Measurements from ENCODE around the gene INPP5A.

Gene INPP5A

DNA sequence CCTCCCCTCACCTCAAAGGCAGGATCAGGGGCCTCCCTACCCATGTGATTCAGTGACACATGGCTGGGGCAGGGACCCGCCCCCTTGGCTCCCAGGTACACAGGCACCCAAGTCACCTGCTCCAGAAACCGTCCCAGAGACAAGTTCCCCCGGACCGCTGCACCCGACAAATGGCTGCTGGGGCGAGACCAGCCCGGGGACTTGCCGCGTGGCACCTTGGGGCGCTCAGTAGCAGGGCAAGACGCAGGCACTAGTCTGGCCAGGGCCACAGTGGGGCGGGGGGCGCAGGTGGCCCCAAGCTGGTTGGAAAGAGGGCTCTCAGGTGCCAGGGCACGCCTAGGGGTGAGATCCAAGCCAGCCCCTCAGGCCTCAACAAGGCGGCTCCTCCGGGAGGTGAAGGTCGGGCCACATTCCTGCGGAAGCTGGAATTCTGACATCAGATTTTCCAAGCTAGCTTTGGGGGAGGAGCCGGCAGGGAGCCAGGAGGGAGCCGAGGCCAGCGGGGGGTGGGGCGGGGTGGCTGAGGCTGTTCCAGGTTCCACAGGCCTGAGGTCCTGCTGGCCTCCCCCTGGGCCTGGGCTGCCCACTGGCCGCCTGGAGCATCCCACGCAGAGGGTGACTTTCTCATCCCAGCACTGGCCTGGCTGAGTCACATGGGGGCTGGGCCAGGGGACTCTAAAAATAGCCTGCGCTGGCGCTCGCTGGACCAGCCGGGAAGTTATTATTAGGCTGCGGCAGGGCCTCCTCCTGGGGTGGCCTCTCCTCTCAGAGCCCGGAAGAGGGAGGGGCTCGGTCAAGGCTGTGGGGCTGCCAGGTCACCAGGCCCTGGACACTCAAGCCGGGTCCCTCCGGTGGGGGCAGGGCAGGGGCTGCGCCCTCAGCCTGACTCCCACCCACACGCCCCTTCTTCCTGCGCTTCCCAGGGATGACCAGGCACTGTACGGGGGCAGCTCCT is 20.5 kb upstream of the INPP5A start:
- Histone ChIP-seq H3K27ac (peak overlapping the region in 9 of 21 experiments; percentile 11 to 62 (median 30)), H3K4me3 (no peak overlapping the region)

GRCh38 chr10:132517951-132518521 is 19.6 kb upstream of the INPP5A start:
- no peak overlapping the region for H3K4me3 ChIP-seq
- H3K27ac ChIP-seq, result peak overlapping the region in 4 of 21 experiments; percentile 10 to 46 (median 27)

DNA sequence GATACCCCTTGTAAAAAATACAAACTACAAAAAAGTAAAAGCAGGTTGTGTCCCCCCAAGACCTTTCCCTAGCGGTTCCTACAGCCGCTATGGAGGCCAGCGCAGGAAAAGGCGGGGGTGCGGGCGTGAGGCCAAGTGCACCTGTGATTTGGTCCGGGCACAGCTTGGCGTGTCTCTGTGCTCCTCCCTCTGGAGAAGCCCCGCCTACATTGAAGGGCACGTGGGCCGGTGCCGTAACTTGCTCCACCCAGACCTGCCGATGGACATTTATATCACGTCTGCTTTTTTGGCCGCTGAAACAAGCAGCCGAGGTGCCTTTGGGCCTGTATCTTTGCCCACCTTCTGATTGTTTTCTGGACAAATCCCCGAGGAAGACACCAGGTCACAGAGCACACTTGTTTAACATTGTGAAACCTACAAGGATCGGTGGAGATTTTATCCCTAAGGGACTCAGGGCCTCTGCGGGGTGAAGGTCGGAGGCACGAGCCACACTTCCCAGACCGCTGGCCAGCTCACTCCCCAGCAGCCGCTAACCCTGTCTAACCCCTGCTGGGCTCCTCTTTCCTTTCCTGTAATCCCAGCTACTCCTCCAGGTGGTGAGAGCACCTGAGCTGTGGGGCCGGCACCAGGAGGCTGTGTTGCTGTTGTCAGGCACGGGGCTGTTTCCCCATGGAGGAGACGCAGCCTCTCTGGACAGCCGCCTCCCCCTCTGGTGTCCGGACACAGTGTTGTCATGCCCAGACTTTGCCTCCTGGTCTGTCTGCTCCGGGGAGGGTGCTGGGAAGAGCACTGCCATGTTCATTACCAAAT is 18.8 kb upstream of the INPP5A start:
- no peak overlapping the region for H3K4me3 ChIP-seq
- H3K27ac ChIP-seq, result peak overlapping the region in 1 of 21 experiments; percentile 17

DNA sequence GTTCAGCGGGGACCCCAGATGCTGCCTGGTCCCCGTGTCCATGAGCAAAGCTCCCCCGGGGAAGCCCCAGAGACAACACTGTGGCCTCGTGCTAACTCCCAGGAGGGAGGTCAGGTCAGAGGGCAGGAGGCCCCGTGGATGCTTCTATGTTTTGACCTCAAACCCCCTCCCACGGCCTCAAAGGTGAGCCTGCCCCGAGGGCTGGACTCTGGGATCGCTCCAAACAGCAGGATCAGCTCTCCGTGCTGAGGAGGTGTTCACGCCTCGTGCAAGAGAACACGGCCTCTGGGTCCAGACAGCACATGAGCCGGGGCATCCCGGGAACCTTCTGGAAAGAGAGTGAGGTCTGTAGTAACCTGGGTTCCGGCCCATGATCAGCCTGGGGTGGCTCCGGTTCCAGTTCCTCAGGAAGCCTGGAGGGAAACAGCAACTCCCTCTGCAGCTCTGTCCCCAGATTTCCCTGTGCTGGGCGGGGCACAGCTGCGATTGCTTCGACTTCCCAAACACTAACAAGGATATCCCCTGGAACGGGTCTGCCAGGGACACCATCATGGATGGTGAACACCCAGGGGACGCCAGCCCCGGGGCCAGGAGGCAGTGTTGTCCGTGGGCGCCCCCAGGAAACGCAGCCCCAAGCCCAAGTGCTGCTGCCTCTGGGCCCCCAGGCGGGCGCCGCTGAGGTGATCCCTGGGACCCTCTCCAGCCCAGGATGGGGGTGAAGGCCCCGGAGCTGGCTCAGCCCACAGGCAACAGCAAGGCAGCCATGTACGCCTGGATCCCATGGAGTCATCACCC is 18.0 kb upstream of the INPP5A start:
- H3K4me3 ChIP-seq, result no peak overlapping the region

DNA sequence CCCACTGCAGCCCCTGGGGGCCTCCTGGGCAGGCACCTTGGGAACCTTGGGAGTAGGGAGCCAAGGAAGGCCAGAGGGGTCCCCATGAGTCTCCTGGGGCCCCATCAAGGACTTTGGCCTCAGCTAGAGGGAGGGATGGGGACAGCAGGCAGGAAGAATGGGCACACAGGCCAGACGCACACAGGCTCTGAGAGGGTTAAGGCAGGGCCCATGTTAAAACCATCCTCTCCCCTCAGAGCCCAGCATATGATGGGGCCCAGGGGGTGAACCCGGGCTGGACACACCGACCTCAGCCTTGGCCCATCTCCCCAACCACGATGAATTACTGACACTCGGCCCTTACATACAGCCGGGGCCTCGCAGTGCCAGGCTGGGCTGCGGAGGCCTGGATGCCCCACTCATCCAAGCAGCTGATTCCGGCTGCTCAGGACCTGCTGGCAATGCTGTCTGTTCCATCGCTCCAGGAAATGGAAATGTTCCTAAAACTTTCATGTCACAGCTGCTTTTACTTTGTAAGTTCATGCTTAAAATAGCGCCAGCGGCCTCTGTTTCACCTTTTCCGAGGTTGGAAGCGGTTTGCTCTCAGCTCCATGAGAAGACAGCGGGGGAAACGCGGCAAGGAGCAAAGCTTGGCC is 17.3 kb upstream of the INPP5A start:
- no peak overlapping the region for H3K4me3 ChIP-seq
- H3K27ac ChIP-seq, result peak overlapping the region in 4 of 21 experiments; percentile 7 to 39 (median 18)

More for the DNA sequence above, 18.0 kb upstream of the INPP5A start:
- H3K27ac ChIP-seq, result peak overlapping the region in 5 of 21 experiments; percentile 6 to 39 (median 14)

GRCh38 chr10:132521041-132521465 is 16.5 kb upstream of the INPP5A start:
- Histone ChIP-seq H3K27ac (no peak overlapping the region), H3K4me3 (no peak overlapping the region)

DNA sequence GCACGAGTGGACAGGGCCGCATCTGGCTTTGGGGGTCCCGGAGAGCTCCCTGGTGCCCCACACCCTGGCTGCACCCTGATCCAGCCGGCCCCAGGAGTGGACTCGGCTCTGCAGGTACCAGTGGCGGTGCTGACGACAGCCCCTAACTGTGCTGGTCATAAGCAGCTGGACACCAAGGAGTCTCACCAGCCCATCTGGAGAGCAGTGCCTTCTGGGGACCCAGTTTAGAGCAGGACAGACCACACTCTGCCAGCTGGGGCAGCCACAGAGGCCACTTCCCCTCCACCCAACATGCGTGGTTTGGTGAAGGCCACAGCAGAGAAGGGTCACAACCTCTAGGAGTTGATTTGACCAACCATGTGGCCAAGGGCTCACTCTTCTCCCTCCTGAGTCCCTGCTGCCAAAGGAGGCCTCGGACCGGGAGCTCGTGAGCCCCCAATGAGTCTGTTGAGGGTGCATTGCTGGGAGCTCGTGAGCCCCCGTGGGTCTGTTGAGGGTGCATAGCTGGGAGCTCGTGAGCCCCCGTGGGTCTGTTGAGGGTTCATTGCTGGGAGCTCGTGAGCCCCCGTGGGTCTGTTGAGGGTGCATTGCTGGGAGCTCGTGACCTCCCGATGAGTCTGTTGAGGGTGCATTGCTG is 16.0 kb upstream of the INPP5A start:
- no peak overlapping the region for H3K27ac ChIP-seq

GRCh38 chr10:132522521-132523411 is 14.8 kb upstream of the INPP5A start:
- no peak overlapping the region for H3K4me3 ChIP-seq
- no peak overlapping the region for H3K27ac ChIP-seq

More for the DNA sequence above, 16.0 kb upstream of the INPP5A start:
- H3K4me3 ChIP-seq, result no peak overlapping the region

DNA sequence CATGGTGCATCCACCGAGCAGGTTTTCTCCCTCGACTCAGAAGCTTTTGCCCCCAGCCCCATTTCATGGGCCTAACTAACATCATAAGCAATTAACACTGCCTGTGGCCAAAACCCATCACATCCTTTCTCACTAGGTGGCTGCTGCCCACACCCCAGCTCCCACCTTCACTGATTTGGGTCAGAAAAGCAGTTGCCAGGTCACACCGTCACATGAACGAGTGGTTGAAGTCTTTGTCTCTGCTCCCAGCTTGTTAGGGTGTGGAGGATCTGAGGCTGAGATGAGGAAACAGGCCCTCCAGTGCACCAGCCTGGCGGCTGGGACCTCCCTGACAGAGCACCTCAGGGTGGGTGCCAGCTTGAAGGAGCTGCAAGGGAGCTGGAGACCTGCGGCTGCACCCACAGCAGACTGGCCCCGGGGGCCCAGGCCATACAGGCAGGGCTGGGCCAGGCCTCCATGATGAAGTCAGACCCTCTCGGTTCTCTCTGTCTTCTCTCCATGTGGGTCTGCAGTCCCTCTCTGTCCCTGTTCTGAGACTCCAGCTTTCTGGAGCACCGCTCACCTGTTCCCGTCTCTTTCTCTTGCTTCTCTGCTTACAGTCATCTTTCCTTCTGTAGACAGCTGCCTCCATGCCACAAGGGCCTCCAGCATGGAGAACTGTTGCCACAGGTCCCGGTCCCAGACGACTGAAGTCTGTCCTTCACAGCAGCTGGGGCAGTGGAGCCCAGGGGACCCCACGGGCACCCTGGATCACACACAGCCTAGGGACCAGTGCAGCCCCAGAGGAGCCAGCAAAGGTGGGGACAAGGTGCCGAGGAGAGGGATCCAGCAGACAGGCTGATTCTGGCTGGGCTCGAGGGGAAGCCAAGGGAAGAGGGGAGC is 13.8 kb upstream of the INPP5A start:
- H3K4me3 ChIP-seq, result no peak overlapping the region
- H3K27ac ChIP-seq, result no peak overlapping the region

GRCh38 chr10:132524443-132525285 is 12.9 kb upstream of the INPP5A start:
- H3K27ac ChIP-seq, result no peak overlapping the region
- no peak overlapping the region for H3K4me3 ChIP-seq

GRCh38 chr10:132526676-132527075 is 10.9 kb upstream of the INPP5A start:
- H3K4me3 ChIP-seq, result no peak overlapping the region
- no peak overlapping the region for H3K27ac ChIP-seq

DNA sequence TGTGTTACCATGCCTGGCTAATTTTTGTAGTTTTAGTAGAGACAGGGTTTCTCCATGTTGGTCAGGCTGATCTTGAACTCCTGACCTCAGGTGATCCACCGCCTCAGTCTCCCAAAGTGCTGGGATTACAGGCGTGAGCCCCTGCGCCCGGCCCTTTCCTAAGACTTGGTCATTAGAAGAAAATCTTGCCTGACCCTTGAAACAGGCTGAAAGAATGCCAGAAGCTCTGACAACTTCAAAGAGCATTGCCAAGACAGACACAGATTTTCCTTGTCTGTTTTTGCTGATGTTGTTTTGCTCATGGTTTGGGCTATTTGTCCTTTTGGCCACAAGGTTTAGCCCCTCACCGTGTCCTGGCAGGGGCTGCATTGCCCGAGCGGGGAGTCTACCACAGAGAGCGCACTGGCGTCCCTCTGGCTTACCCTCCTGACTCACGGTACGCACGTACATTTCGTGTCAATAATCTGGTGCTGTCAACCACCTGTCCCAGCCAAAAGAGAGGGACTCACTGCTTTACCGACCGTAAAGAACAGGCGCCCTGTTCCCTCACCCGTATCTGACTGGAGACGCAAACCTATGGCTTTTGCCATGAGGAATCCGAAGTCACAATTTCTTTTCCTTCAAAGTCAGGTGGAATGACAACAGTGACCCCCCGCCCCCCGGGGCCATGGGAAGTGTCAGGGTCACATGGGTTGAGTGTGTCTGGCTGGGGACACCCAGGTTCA is 10.1 kb upstream of the INPP5A start:
- Histone ChIP-seq H3K27ac (no peak overlapping the region), H3K4me3 (no peak overlapping the region)

- no peak overlapping the region for H3K27ac ChIP-seq
These were observed 9.4 kb upstream of the INPP5A start for GRCh38 chr10:132528064-132528691.

GRCh38 chr10:132532179-132532578 is 5.4 kb upstream of the INPP5A start:
- no peak overlapping the region for H3K4me3 ChIP-seq
- H3K27ac ChIP-seq, result no peak overlapping the region

More at GRCh38 chr10:132528064-132528691, 9.4 kb upstream of the INPP5A start:
- H3K4me3 ChIP-seq, result no peak overlapping the region

All from skin epidermis (tissue), 12 donors.